PFSK-1 (cell line): ENCODE data around the gene NAXD.

Experiments
- FOXP2 ChIP-seq: optimal IDR thresholded peaks from 2 replicates; pipeline ENCODE3; 2011; ENCODE audit warnings: borderline replicate concordance, control low read depth, inconsistent platforms; ENCODE audit not compliant: insufficient read depth; ENCODE audit errors: extremely low read length, extremely low read depth
- POLR2AphosphoS5 ChIP-seq: IDR thresholded peaks from 2 replicates; pipeline ENCODE4 v1.6.1; 2012; ENCODE audit warnings: low read depth, mild to moderate bottlenecking, control low read depth, low read length, moderate library complexity
- SIN3A ChIP-seq: IDR thresholded peaks from 2 replicates; pipeline ENCODE4 v1.6.1; 2012; ENCODE audit warnings: mild to moderate bottlenecking, low read length, moderate library complexity, borderline replicate concordance; ENCODE audit not compliant: insufficient read depth
- TAF1 ChIP-seq: IDR thresholded peaks from 2 replicates; pipeline ENCODE4 v1.6.1; 2012; ENCODE audit warnings: low read length, control low read depth, borderline replicate concordance; ENCODE audit not compliant: insufficient read depth
- TF ChIP-seq, protein P1 (sequence below), 2 experiments: IDR thresholded peaks; 2 replicates each; pipeline versions ENCODE4 v1.6.1 to v1.8.0; 2011 to 2012; ENCODE audit warnings: low read depth in 2 of 2, low read length in 2 of 2, control low read depth in 1 of 2, inconsistent platforms in 1 of 2, mild to moderate bottlenecking in 1 of 2, moderate library complexity in 1 of 2; ENCODE audit not compliant: insufficient read depth in 1 of 2

Gene NAXD

DNA sequence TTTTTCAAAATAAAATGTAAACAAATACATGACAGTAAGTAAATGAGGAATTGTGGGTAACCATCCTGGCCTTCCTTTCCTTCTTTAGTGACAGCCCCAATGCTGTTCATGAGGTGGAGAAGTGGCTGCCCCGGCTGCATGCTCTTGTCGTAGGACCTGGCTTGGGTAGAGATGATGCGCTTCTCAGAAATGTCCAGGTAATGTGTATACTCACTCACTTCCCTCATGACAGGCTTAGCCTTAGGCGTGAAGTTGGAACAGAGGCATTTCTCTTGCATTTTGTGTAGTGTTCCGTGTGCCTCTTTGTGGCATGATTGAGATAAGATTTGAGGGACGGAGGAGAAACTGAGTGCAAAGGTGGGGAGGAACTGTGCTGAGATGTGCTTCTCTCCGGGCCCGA is 12.0 kb downstream of the NAXD start:
- TF ChIP-seq SIN3A (no peak), TAF1 (no peak), FOXP2 (no peak), POLR2AphosphoS5 (no peak)
- TF ChIP-seq, protein P1, sequence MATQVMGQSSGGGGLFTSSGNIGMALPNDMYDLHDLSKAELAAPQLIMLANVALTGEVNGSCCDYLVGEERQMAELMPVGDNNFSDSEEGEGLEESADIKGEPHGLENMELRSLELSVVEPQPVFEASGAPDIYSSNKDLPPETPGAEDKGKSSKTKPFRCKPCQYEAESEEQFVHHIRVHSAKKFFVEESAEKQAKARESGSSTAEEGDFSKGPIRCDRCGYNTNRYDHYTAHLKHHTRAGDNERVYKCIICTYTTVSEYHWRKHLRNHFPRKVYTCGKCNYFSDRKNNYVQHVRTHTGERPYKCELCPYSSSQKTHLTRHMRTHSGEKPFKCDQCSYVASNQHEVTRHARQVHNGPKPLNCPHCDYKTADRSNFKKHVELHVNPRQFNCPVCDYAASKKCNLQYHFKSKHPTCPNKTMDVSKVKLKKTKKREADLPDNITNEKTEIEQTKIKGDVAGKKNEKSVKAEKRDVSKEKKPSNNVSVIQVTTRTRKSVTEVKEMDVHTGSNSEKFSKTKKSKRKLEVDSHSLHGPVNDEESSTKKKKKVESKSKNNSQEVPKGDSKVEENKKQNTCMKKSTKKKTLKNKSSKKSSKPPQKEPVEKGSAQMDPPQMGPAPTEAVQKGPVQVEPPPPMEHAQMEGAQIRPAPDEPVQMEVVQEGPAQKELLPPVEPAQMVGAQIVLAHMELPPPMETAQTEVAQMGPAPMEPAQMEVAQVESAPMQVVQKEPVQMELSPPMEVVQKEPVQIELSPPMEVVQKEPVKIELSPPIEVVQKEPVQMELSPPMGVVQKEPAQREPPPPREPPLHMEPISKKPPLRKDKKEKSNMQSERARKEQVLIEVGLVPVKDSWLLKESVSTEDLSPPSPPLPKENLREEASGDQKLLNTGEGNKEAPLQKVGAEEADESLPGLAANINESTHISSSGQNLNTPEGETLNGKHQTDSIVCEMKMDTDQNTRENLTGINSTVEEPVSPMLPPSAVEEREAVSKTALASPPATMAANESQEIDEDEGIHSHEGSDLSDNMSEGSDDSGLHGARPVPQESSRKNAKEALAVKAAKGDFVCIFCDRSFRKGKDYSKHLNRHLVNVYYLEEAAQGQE (IDR thresholded peaks at IDR 0.05; ENCODE audit: insufficient read depth in 1 of 2, low read depth in 2 of 2, low read length in 2 of 2) = no peak

DNA sequence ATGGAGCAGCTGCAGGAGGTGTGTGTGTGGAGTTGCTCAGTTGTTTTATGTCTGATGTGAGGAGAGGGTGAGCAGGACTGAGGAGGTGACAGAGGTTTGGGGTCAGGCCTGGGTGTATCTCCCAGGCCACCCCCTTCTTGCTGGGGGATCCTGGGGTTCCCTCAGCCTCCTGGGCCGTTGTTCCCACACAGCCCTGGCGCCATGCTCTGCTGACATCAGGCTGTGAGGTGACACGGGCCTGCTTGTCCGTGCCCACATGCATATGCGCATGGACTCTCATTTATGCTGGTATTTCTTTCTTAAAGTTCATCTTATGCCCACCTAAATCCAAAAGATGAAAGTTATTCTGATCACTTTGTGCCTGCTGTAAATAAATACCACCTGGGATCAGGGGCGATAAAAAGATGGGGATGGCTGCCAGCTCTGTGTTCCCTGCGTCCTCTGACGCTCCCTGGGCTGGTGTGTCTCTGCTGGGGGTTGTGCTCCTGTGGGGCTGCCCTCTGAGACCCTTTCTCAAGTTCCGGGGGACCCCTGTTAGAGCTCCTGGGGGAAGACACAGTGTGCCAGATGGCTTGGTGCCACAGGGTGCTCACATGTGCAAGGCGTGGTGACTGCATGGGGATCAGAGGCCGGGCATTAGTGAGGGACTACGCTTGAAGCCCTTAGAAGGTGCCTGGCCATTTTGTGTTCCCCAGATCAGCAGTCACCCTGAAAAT is 12.6 kb downstream of the NAXD start:
- TF ChIP-seq, protein P1 (IDR thresholded peaks at IDR 0.05; ENCODE audit: insufficient read depth in 1 of 2, low read depth in 2 of 2, low read length in 2 of 2) = no peak
- TF ChIP-seq SIN3A (no peak), TAF1 (no peak), POLR2AphosphoS5 (no peak), FOXP2 (no peak)

DNA sequence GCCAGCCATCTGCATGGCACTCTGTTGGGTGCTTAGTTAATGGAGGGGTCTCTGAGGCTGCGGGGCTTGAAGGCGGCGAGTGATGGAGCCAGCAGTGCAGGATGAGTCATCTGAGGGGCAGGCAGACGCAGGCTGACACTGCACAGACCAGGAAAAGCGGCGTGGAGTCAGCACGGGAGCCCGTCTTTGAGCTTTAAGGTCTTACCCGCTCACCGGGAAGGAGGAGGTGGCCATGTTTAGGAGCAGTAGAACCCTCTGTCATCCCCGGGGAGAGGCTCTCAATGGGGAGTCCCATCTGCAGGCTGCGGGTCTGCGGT is 13.1 kb downstream of the NAXD start:
- TF ChIP-seq TAF1 (no peak), POLR2AphosphoS5 (no peak), FOXP2 (no peak), SIN3A (no peak)
- TF ChIP-seq, protein P1 (IDR thresholded peaks at IDR 0.05; ENCODE audit: insufficient read depth in 1 of 2, low read depth in 2 of 2, low read length in 2 of 2) = no peak

DNA sequence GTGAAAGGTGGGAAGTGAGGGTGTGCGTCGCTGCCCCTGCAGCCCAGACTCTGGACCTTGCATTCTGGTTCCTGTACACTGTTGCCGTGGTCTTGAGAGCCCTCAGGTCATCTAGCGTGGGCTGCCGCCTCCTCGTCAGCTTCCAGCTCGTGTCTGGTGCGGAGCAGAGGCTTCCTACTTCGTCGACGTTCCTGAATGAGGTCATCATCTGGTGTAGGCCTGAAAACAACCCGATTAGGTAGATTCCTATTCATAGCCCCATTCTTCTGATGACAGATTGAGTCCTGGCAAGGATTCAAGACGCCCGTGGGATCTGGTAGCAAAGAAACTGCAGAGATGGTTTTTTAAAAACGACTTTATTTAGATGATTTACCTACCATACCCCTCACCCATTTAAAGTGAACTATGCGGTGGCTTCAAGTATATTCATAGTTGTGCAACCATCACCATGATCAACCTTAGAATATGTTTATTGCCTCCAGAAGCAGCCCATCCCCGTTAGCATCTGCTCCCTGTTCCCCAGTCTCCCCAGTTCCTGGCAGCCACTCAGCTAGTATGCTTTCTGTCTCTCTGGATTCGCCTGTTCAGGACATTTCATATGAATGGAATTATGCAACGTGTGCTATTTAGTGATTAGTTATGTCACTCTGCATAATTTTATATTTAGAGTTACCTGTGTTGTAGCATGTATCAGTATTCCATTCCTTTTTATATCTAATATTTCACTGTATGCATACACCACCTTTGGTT is 13.8 kb downstream of the NAXD start:
- TF ChIP-seq POLR2AphosphoS5 (no peak), TAF1 (no peak), SIN3A (no peak), FOXP2 (no peak)
- TF ChIP-seq, protein P1 (IDR thresholded peaks at IDR 0.05; ENCODE audit: insufficient read depth in 1 of 2, low read depth in 2 of 2, low read length in 2 of 2) = no peak

DNA sequence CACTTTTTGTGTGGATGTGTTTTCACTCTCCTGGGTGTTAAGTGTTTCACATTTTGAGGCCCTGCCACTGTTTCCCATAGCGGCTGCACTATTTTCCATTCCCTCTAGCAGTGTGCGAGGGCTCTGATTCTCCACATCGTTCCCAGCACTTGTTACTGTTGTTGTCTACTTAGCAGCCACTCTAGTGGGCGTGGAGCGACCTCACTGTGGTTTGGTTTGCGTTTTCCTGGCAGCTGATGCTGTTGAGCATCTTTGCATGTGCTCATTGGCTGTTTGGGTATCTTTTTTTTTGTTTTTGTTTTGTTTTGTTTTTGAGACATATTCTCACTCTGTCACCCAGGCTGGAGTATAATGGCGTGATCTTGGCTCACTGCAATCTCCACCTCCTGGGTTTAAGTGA is 14.4 kb downstream of the NAXD start:
- TF ChIP-seq FOXP2 (no peak), POLR2AphosphoS5 (no peak), TAF1 (no peak), SIN3A (no peak)
- TF ChIP-seq, protein P1 (IDR thresholded peaks at IDR 0.05; ENCODE audit: insufficient read depth in 1 of 2, low read depth in 2 of 2, low read length in 2 of 2) = no peak
